Activated gamma-delta T cell treated with anti-CD3 and anti-CD28 coated beads, Interleukin-2, amount 50 U/mL, for 16 hours (primary cell): Measurements from ENCODE around the gene LAGE3.
"Not testable (repeated sequence)": the region's sequence is repeated elsewhere in the genome, so short reads cannot be mapped to it uniquely, and the experiment has no call there.

Source experiments
- DNase-seq: peaks from one replicate; pipeline ENCODE4 v3.0.0-alpha.2; 2020; ENCODE audit warnings: low read depth

LAGE3 gene

GRCh38 chrX:154502098-154502497 lies 23.0 kb upstream of the LAGE3 start:
- no peak for DNase-seq

GRCh38 chrX:154501423-154501822 lies 22.3 kb upstream of the LAGE3 start:
- DNase-seq, result not testable (repeated sequence)

- DNase-seq, result not testable (repeated sequence)
These were observed 17.6 kb upstream of the LAGE3 start for GRCh38 chrX:154496591-154497137.

- DNase-seq, result no peak
These were observed 16.4 kb upstream of the LAGE3 start for GRCh38 chrX:154495472-154495922.

- no peak for DNase-seq
These were observed 15.6 kb upstream of the LAGE3 start for GRCh38 chrX:154494715-154495114.

- DNase-seq, result peak; percentile 75
These were observed 11.5 kb upstream of the LAGE3 start, which contains the start of gene SLC10A3 for GRCh38 chrX:154490414-154491083. Gene SLC10A3, minus strand, starts transcription at chrX:154490629. Its CDS starts 1,689 bp downstream, at chrX:154488940.

- no peak for DNase-seq
These were observed 10.9 kb upstream of the LAGE3 start for GRCh38 chrX:154490021-154490413.

- DNase-seq, result no peak
These were observed 10.1 kb upstream of the LAGE3 start for GRCh38 chrX:154489182-154489581.

GRCh38 chrX:154488336-154489075 lies 9.4 kb upstream of the LAGE3 start:
- DNase-seq, result no peak

GRCh38 chrX:154487518-154488290 lies 8.6 kb upstream of the LAGE3 start:
- no peak for DNase-seq

GRCh38 chrX:154486396-154487207 lies 7.5 kb upstream of the LAGE3 start, which contains the start of gene UBL4A:
Gene UBL4A, minus strand, starts transcription at chrX:154486615. Its CDS starts 31 bp downstream, at chrX:154486584.
- DNase-seq, result no peak

GRCh38 chrX:154486052-154486395 lies 6.9 kb upstream of the LAGE3 start:
- no peak for DNase-seq

GRCh38 chrX:154485150-154486051 lies 6.3 kb upstream of the LAGE3 start:
- DNase-seq, result no peak

GRCh38 chrX:154484255-154485149 lies 5.4 kb upstream of the LAGE3 start:
- no peak for DNase-seq

- no peak for DNase-seq
These were observed 4.2 kb upstream of the LAGE3 start for GRCh38 chrX:154483325-154483724.

GRCh38 chrX:154482786-154483185 lies 3.7 kb upstream of the LAGE3 start:
- DNase-seq, result no peak

- DNase-seq, result no peak
These were observed 3.0 kb upstream of the LAGE3 start for GRCh38 chrX:154481911-154482601.

- DNase-seq, result no peak
These were observed 2.1 kb upstream of the LAGE3 start for GRCh38 chrX:154481195-154481594.
